H1 (cell line): ENCODE results near the gene BSPRY. TPM values are rescaled to one million over a fixed set of nuclear protein-coding genes. Genes with fewer than 3 reads are reported as not detected.

Experiments used
- CTCF ChIA-PET: fragments of 300-600 bp; sonication (Branson Sonifier 250); formaldehyde crosslinking; loops from one replicate; lab custom pipeline; 2021; ENCODE audit not compliant: partially characterized antibody; lab: Charles Lee
- POLR2A ChIA-PET: fragments of 300-600 bp; sonication (Branson Sonifier 250); formaldehyde crosslinking; loops from one replicate; lab custom pipeline; 2021; ENCODE audit warnings: inconsistent platforms; ENCODE audit not compliant: partially characterized antibody; lab: Charles Lee
- DNase-seq, 2 experiments: peaks; one replicate each; pipeline versions ENCODE4 v3.0.0 to v3.0.0-alpha.2; 2010 to 2022; ENCODE audit warnings: low spot score in 2 of 2, low read depth in 1 of 2, mixed read lengths in 1 of 2
- FAIRE-seq: peaks from 2 replicates; lab custom pipeline; 2011; peaks lifted over from hg19 to GRCh38; lab: Jason Lieb, UNC
- H2AFZ ChIP-seq: 2 replicates; pipeline ENCODE4 v1.8.1; 2012; ENCODE audit warnings: low read length, inconsistent platforms
- H2AK5ac ChIP-seq: 2 replicates; pipeline ENCODE4 v1.6.1; 2013; ENCODE audit warnings: low read depth, low read length
- H2BK120ac ChIP-seq: replicated peaks from 2 replicates; pipeline ENCODE3; 2013; ENCODE audit warnings: low read depth, low read length, inconsistent platforms
- H2BK12ac ChIP-seq: 2 replicates; pipeline ENCODE4 v1.6.1; 2013; ENCODE audit warnings: low read depth, low read length
- H2BK15ac ChIP-seq: 2 replicates; pipeline ENCODE4 v1.6.1; 2013; ENCODE audit warnings: low read length
- H2BK20ac ChIP-seq: 2 replicates; pipeline ENCODE4 v1.6.1; 2013; ENCODE audit warnings: low read length
- H2BK5ac ChIP-seq: 2 replicates; pipeline ENCODE4 v1.6.1; 2013; ENCODE audit warnings: low read depth, low read length
- H3K14ac ChIP-seq: 2 replicates; pipeline ENCODE4 v1.6.1; 2013; ENCODE audit warnings: inconsistent platforms; ENCODE audit not compliant: insufficient read length
- H3K18ac ChIP-seq: 2 replicates; pipeline ENCODE4 v1.6.1; 2013; ENCODE audit warnings: low read length; ENCODE audit errors: extremely low read depth
- H3K23ac ChIP-seq: 2 replicates; pipeline ENCODE4 v1.6.1; 2013; ENCODE audit warnings: inconsistent platforms; ENCODE audit not compliant: insufficient read length
- H3K23me2 ChIP-seq: 2 replicates; pipeline ENCODE4 v1.6.1; 2013; ENCODE audit warnings: low read depth, low read length
- H3K27ac ChIP-seq: 2 replicates; pipeline ENCODE4 v1.6.1; 2011; ENCODE audit warnings: low read depth, low read length, inconsistent platforms
- H3K27me3 ChIP-seq, 4 experiments: replicated peaks in 1 of 4; 1 replicate in 1 of 4; 2 replicates in 3 of 4; pipeline versions ENCODE4 v1.6.1 to v1.8.1; 2011 to 2013; ENCODE audit warnings: low read length in 3 of 4, mild to moderate bottlenecking in 3 of 4, inconsistent platforms in 2 of 4, mixed read lengths in 2 of 4, moderate library complexity in 1 of 4; ENCODE audit not compliant: control insufficient read depth in 3 of 4, insufficient read depth in 3 of 4; ENCODE audit errors: extremely low read depth in 1 of 4
- H3K36me3 ChIP-seq, 4 experiments: 2 replicates each; pipeline versions ENCODE4 v1.6.1 to v1.8.1; 2011 to 2013; ENCODE audit warnings: mild to moderate bottlenecking in 4 of 4, low read length in 3 of 4, moderate library complexity in 2 of 4, control low read depth in 1 of 4, inconsistent platforms in 1 of 4; ENCODE audit not compliant: insufficient read depth in 4 of 4, control insufficient read depth in 2 of 4
- H3K4ac ChIP-seq: replicated peaks from 2 replicates; pipeline ENCODE3; 2013; ENCODE audit warnings: low read length, low read depth, mixed read lengths, inconsistent platforms; ENCODE audit not compliant: insufficient read length
- H3K4me1 ChIP-seq, 4 experiments: replicated peaks in 1 of 4; 1 replicate in 1 of 4; 2 replicates in 3 of 4; pipeline versions ENCODE4 v1.6.1 to v1.8.1; 2011 to 2013; ENCODE audit warnings: low read length in 3 of 4, inconsistent platforms in 2 of 4, mixed read lengths in 1 of 4; ENCODE audit not compliant: insufficient read depth in 4 of 4, control insufficient read depth in 3 of 4
- H3K4me2 ChIP-seq, 2 experiments: 2 replicates each; pipeline versions ENCODE4 v1.6.1 to v1.8.1; 2011 to 2013; ENCODE audit warnings: low read depth in 2 of 2, low read length in 2 of 2, control low read depth in 1 of 2, inconsistent platforms in 1 of 2, mild to moderate bottlenecking in 1 of 2; ENCODE audit not compliant: insufficient read depth in 1 of 2
- H3K4me3 ChIP-seq, 4 experiments: fragments of 200-600, 300-600 bp in 1 of 4; sonication (generic), shearing (Covaris generic), sonication (Bioruptor Twin) in 1 of 4; 2 replicates each; pipeline versions ENCODE4 v1.5.1 to v1.8.1; 2011 to 2016; ENCODE audit warnings: low read length in 4 of 4, low read depth in 3 of 4, control low read depth in 2 of 4, inconsistent platforms in 2 of 4, mild to moderate bottlenecking in 2 of 4, mixed read lengths in 1 of 4, moderate library complexity in 1 of 4; ENCODE audit not compliant: insufficient read depth in 2 of 4; ENCODE audit errors: extremely low read depth in 1 of 4
- H3K56ac ChIP-seq: replicated peaks from 2 replicates; pipeline ENCODE3; 2013; ENCODE audit warnings: low read depth, mild to moderate bottlenecking, mixed read lengths, low read length, inconsistent platforms; ENCODE audit not compliant: insufficient read length
- H3K79me1 ChIP-seq: 2 replicates; pipeline ENCODE4 v1.6.1; 2013; ENCODE audit warnings: low read depth, low read length, control low read depth
- H3K79me2 ChIP-seq, 2 experiments: 2 replicates each; pipeline versions ENCODE4 v1.6.1 to v1.8.1; 2012 to 2013; ENCODE audit warnings: low read length in 2 of 2, mild to moderate bottlenecking in 2 of 2, inconsistent platforms in 1 of 2; ENCODE audit not compliant: insufficient read depth in 2 of 2, control insufficient read depth in 1 of 2
- H3K9ac ChIP-seq, 4 experiments: replicated peaks in 1 of 4; 1 replicate in 1 of 4; 2 replicates in 3 of 4; pipeline versions ENCODE4 v1.6.1 to v1.8.1; 2011 to 2013; ENCODE audit warnings: low read depth in 3 of 4, low read length in 3 of 4, control low read depth in 2 of 4, mild to moderate bottlenecking in 2 of 4, moderate library complexity in 2 of 4, inconsistent platforms in 1 of 4; ENCODE audit errors: extremely low read depth in 1 of 4
- H3K9me3 ChIP-seq, 2 experiments: 2 replicates each; pipeline versions ENCODE4 v1.6.1 to v1.8.1; 2012 to 2013; ENCODE audit warnings: mild to moderate bottlenecking in 2 of 2, moderate library complexity in 2 of 2, control low read depth in 1 of 2, inconsistent platforms in 1 of 2, low read depth in 1 of 2, low read length in 1 of 2, mixed read lengths in 1 of 2; ENCODE audit not compliant: insufficient read depth in 2 of 2
- H4K20me1 ChIP-seq, 2 experiments: replicated peaks in 1 of 2; 2 replicates each; pipeline versions ENCODE3 to v1.8.1; 2011 to 2013; ENCODE audit warnings: inconsistent platforms in 2 of 2, low read length in 2 of 2, mild to moderate bottlenecking in 1 of 2; ENCODE audit not compliant: insufficient read depth in 2 of 2, control insufficient read depth in 1 of 2
- H4K5ac ChIP-seq: 2 replicates; pipeline ENCODE4 v1.6.1; 2013; ENCODE audit warnings: low read length, low read depth, mixed read lengths, inconsistent platforms; ENCODE audit not compliant: insufficient read length
- H4K8ac ChIP-seq: 2 replicates; pipeline ENCODE4 v1.8.0; 2013; ENCODE audit warnings: mild to moderate bottlenecking, moderate library complexity, low read length, inconsistent platforms; ENCODE audit not compliant: insufficient read depth; ENCODE audit errors: extremely low read depth
- H4K91ac ChIP-seq: replicated peaks from 2 replicates; pipeline ENCODE3; 2013; ENCODE audit warnings: low read length, mixed read lengths, inconsistent platforms; ENCODE audit not compliant: insufficient read length
- ATF3 ChIP-seq: IDR thresholded peaks from 2 replicates; pipeline ENCODE4 v1.6.1; 2011; ENCODE audit warnings: low read depth, mild to moderate bottlenecking, low read length; ENCODE audit not compliant: insufficient read depth
- BRCA1 ChIP-seq: IDR thresholded peaks from 2 replicates; pipeline ENCODE4 v1.6.1; 2012; ENCODE audit warnings: low read depth, low read length, improper control_type of control experiment
- JUN ChIP-seq: IDR thresholded peaks from 2 replicates; pipeline ENCODE4 v1.6.1; 2011; ENCODE audit warnings: low read depth, mild to moderate bottlenecking, improper control_type of control experiment, low read length
- PHF8 ChIP-seq: fragments of 200-600 bp; sonication (generic); conservative IDR thresholded peaks from 2 replicates; pipeline ENCODE4 v1.7.1; 2012; ENCODE audit warnings: low read depth, mild to moderate bottlenecking, inconsistent platforms, low read length, moderate library complexity
- POLR2A ChIP-seq, 2 experiments: IDR thresholded peaks; 1 replicate in 1 of 2; 2 replicates in 1 of 2; pipeline ENCODE4 v1.6.1; 2011; ENCODE audit warnings: low read depth in 2 of 2, low read length in 2 of 2, mild to moderate bottlenecking in 2 of 2; ENCODE audit errors: control extremely low read depth in 1 of 2
- POU5F1 ChIP-seq: IDR thresholded peaks from 2 replicates; pipeline ENCODE4 v1.6.1; 2011; ENCODE audit warnings: low read depth, mild to moderate bottlenecking, low read length, moderate library complexity
- TAF7 ChIP-seq: optimal IDR thresholded peaks from 2 replicates; pipeline ENCODE3; 2011; ENCODE audit warnings: low read depth, mild to moderate bottlenecking, inconsistent platforms, low read length, moderate library complexity, borderline replicate concordance
- TCF12 ChIP-seq: IDR thresholded peaks from 2 replicates; pipeline ENCODE4 v1.6.1; 2011; ENCODE audit warnings: low read depth, mild to moderate bottlenecking, low read length
- ZNF274 ChIP-seq: IDR thresholded peaks from 2 replicates; pipeline ENCODE4 v1.7.0; 2012; ENCODE audit warnings: low read length, borderline replicate concordance; ENCODE audit errors: extremely low read depth
- WGBS, 2 experiments: shearing (Covaris generic) in 1 of 2; methylation state at CpG; one replicate each; pipeline versions ENCODE4 v1.1.6 to v1.1.7; 2013 to 2015; ENCODE audit warnings: low lambda C conversion rate in 2 of 2, mixed read lengths in 2 of 2, inconsistent platforms in 1 of 2, low coverage in 1 of 2, missing lambda C conversion rate in 1 of 2; ENCODE audit not compliant: insufficient replicate concordance in 2 of 2, insufficient coverage in 1 of 2, insufficient read length in 1 of 2; ENCODE audit errors: extremely low coverage in 1 of 2, missing lambda C conversion rate in 1 of 2; 5-methylcytosine and 5-hydroxymethylcytosine counted together
- polyA plus RNA-seq, 7 experiments: library from polyadenylated mRNA; depleted of rRNA in 3 of 7; stranded (reverse) in 5 of 7; unstranded in 2 of 7; fragments of >200 nt in 5 of 7; fragments of 200-250 nt in 2 of 7; gene quantifications; 1 replicate in 5 of 7; 2 replicates in 1 of 7; 4 replicates in 1 of 7; pipeline versions ENCODE4 v1.2.1 to v1.2.3, GENCODE V29; 2011 to 2013; ENCODE audit warnings: missing spikeins in 2 of 7, mixed read lengths in 2 of 7
- total RNA-seq: library from RNA; stranded (reverse); fragmentation: NEBNext Ultra II Directional; extraction: Animal tissue kit (Norgen Biotek cat#: 25700); gene quantifications from 2 replicates; pipeline ENCODE4 v1.2.1, GENCODE V29; 2021

Gene BSPRY
- total and polyA plus RNA-seq, 2 of the 8 experiments (the other 6 are each of a cell fraction or from before 2014, with no cell fraction given) = 5.5 to 10.9 TPM

- Histone ChIP-seq H3K4ac (no peak overlapping the region), H3K23ac (no peak overlapping the region), H3K27me3 (no peaks in the 10 kb centered on the region), H3K79me1 (no peaks in the 10 kb centered on the region; the same call in 1 of the 2 replicates), H3K36me3 (no peaks in the 10 kb centered on the region), H2BK12ac (no peak overlapping the region), H2BK20ac (no peak overlapping the region), H3K4me1 (peaks cover 0 to 2% (median 0%) of the 10 kb centered on the region in 4 experiments; a peak in 2 of 7 replicates), H3K23me2 (no peaks in the 10 kb centered on the region), H4K91ac (no peak overlapping the region), H3K9me3 (no peaks in the 10 kb centered on the region), H3K4me3 (no peak overlapping the region; a peak in 1 of 8 replicates), H4K5ac (no peak overlapping the region), H2BK15ac (no peak overlapping the region), H3K18ac (no peak overlapping the region), H3K79me2 (no peaks in the 10 kb centered on the region), H4K8ac (no peak overlapping the region), H2BK120ac (no peak overlapping the region), H3K56ac (no peak overlapping the region), H3K9ac (no peak overlapping the region), H3K4me2 (peak overlapping the region in 1 of 2 experiments; percentile 57; a peak in 1 of 4 replicates), H2AK5ac (no peak overlapping the region), H3K27ac (no peak overlapping the region), H4K20me1 (no peaks in the 10 kb centered on the region), H3K14ac (no peak overlapping the region), H2BK5ac (no peak overlapping the region), H2AFZ (no peak overlapping the region)
- no peak for TF ChIP-seq PHF8
- TF ChIP-seq JUN = no peak
- no peak for TF ChIP-seq BRCA1
- no peak for TF ChIP-seq ATF3
- TF ChIP-seq ZNF274 = no peak
- no peak for TF ChIP-seq POU5F1
- TF ChIP-seq TCF12 = no peak
- no peak for TF ChIP-seq TAF7
- TF ChIP-seq POLR2A (IDR thresholded peaks at IDR 0.05; ENCODE audit: control extremely low read depth in 1 of 2, low read depth in 2 of 2, low read length in 2 of 2) = no peak
- ChIA-PET POLR2A (interaction anchor here (0.9 to 6.3 kb wide), 5 partner anchors 9 to 29 kb away, joined by 3 to 43 read pairs (median 3); partner anchors contain the start of genes C9orf43, HDHD3 and POLE3), CTCF (interaction anchor here (0.6 to 9.0 kb wide), 13 partner anchors 8 to 257 kb away, joined by 3 to 61 read pairs (median 4); partner anchors contain the start of genes C9orf43 and POLE3)
- WGBS, 2 experiments = 80% methylated on average over 3 of the region's 3 CpGs; no CpG with 5 or more reads in 1 of the 2 experiments
- DNase-seq (no peak), FAIRE-seq (no peak)
Measured at GRCh38 chr9:113399646-113400200, 50.4 kb downstream of the BSPRY start.
